Measurements from ENCODE around the gene PIRT. TPM values are rescaled to one million over a fixed set of nuclear protein-coding genes. Genes with fewer than 3 reads are reported as not detected.

PIRT gene
- total RNA-seq, 1 donor from 2014 or later = not detected

- Mint-ChIP-seq H3K27me3 (ENCODE audit: unreplicated experiment) (no peaks in the 10 kb centered on the region), H3K9me3 (ENCODE audit: unreplicated experiment) (peaks cover 5% of the 10 kb centered on the region)
- no peak for TF ChIP-seq CTCF (IDR thresholded peaks at IDR 0.05)
Measured at GRCh38 chr17:10821770-10822169, 16.1 kb downstream of the PIRT start.

GRCh38 chr17:10821054-10821453 lies 16.8 kb downstream of the PIRT start:
- Mint-ChIP-seq H3K36me3 (ENCODE audit: unreplicated experiment) (no peaks in the 10 kb centered on the region), H3K4me1 (ENCODE audit: unreplicated experiment) (no peaks in the 10 kb centered on the region), H3K4me3 (ENCODE audit: unreplicated experiment) (no peak overlapping the region), H3K9me3 (ENCODE audit: unreplicated experiment) (peaks cover 5% of the 10 kb centered on the region), H3K27ac (ENCODE audit: unreplicated experiment) (no peak overlapping the region), H3K27me3 (ENCODE audit: unreplicated experiment) (no peaks in the 10 kb centered on the region)
- TF ChIP-seq CTCF (IDR thresholded peaks at IDR 0.05) = no peak
- no peak for DNase-seq (ENCODE audit: extremely low spot score, unreplicated experiment)

More at GRCh38 chr17:10821770-10822169, 16.1 kb downstream of the PIRT start:
- Mint-ChIP-seq H3K27ac (ENCODE audit: unreplicated experiment) (no peak overlapping the region), H3K36me3 (ENCODE audit: unreplicated experiment) (no peaks in the 10 kb centered on the region), H3K4me1 (ENCODE audit: unreplicated experiment) (no peaks in the 10 kb centered on the region), H3K4me3 (ENCODE audit: unreplicated experiment) (no peak overlapping the region)
- DNase-seq (ENCODE audit: extremely low spot score, unreplicated experiment) = no peak

GRCh38 chr17:10815319-10815718 lies 22.6 kb downstream of the PIRT start:
- Mint-ChIP-seq H3K36me3 (ENCODE audit: unreplicated experiment) (no peaks in the 10 kb centered on the region), H3K27me3 (ENCODE audit: unreplicated experiment) (no peaks in the 10 kb centered on the region), H3K4me3 (ENCODE audit: unreplicated experiment) (no peak overlapping the region), H3K4me1 (ENCODE audit: unreplicated experiment) (no peaks in the 10 kb centered on the region), H3K9me3 (ENCODE audit: unreplicated experiment) (no peaks in the 10 kb centered on the region), H3K27ac (ENCODE audit: unreplicated experiment) (no peak overlapping the region)
- no peak for TF ChIP-seq CTCF (IDR thresholded peaks at IDR 0.05)
- no peak for DNase-seq (ENCODE audit: extremely low spot score, unreplicated experiment)

- no peaks in the 10 kb centered on the region for H3K9me3 Mint-ChIP-seq (ENCODE audit: unreplicated experiment)
- H3K36me3 Mint-ChIP-seq (ENCODE audit: unreplicated experiment) = no peaks in the 10 kb centered on the region
- no peak overlapping the region for H3K27ac Mint-ChIP-seq (ENCODE audit: unreplicated experiment)
- H3K27me3 Mint-ChIP-seq (ENCODE audit: unreplicated experiment) = no peaks in the 10 kb centered on the region
- DNase-seq (ENCODE audit: extremely low spot score, unreplicated experiment) = no peak
- H3K4me1 Mint-ChIP-seq (ENCODE audit: unreplicated experiment) = no peaks in the 10 kb centered on the region
- no peak for TF ChIP-seq CTCF (IDR thresholded peaks at IDR 0.05)
- no peak overlapping the region for H3K4me3 Mint-ChIP-seq (ENCODE audit: unreplicated experiment)
Measured at GRCh38 chr17:10814075-10814474, 23.8 kb downstream of the PIRT start.

GRCh38 chr17:10812674-10813073 lies 25.2 kb downstream of the PIRT start:
- H3K36me3 Mint-ChIP-seq (ENCODE audit: unreplicated experiment) = no peaks in the 10 kb centered on the region
- TF ChIP-seq CTCF (IDR thresholded peaks at IDR 0.05) = no peak
- H3K4me1 Mint-ChIP-seq (ENCODE audit: unreplicated experiment) = no peaks in the 10 kb centered on the region
- no peaks in the 10 kb centered on the region for H3K27me3 Mint-ChIP-seq (ENCODE audit: unreplicated experiment)
- H3K4me3 Mint-ChIP-seq (ENCODE audit: unreplicated experiment) = no peak overlapping the region
- H3K9me3 Mint-ChIP-seq (ENCODE audit: unreplicated experiment) = no peaks in the 10 kb centered on the region
- no peak overlapping the region for H3K27ac Mint-ChIP-seq (ENCODE audit: unreplicated experiment)
- no peak for DNase-seq (ENCODE audit: extremely low spot score, unreplicated experiment)
